Measurements from ENCODE around the gene KHSRP.
"Not testable (repeated sequence)": the region's sequence is repeated elsewhere in the genome, so short reads cannot be mapped to it uniquely, and the experiment has no call there.

KHSRP gene

DNA sequence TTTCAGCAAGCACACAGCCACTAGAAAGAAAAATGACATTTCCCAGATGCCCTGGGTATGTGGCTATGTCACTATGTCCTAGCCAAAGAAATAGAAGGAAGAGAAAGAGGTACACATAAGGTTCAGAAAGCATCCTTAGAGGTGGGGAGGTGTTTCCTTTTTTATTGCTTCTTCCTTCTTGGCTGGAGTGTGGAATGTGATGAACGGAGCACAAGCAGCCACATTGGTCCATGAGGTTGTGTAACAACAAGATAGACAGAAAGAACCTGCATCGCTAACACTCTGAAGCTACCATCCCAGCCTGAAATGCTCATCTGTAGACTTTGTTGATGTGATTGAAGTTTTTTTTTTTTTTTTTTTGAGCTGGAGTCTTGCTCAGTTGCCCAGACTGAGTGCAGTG, 28.3 kb upstream of the KHSRP start:
- intact Hi-C loops (cut with DNase I), result no loop called here
- no peak for DNase-seq

DNA sequence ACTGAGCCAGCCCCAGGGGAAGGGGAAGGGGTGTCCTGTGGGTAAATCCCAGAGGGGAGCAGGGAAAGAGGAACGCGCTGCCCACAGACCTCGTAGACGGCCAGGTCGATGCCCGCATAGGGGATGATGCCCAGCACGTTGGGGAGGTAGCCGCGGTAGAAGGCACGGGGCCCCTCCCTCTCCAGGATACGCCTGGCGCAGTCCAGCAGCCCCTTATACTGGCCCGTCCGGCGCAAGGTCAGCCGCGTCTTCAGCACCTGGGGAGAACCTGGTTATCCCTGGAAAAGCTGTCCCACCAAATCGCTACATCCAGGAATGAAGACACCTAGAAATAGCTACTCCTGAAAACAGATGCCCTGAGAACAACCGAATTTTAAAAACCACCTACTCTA, 27.6 kb upstream of the KHSRP start:
- DNase-seq, result no peak
- intact Hi-C loops (cut with DNase I), result no loop called here

GRCh38 chr19:6451583-6452222, 27.1 kb upstream of the KHSRP start:
- intact Hi-C loops (cut with DNase I), result no loop called here

DNA sequence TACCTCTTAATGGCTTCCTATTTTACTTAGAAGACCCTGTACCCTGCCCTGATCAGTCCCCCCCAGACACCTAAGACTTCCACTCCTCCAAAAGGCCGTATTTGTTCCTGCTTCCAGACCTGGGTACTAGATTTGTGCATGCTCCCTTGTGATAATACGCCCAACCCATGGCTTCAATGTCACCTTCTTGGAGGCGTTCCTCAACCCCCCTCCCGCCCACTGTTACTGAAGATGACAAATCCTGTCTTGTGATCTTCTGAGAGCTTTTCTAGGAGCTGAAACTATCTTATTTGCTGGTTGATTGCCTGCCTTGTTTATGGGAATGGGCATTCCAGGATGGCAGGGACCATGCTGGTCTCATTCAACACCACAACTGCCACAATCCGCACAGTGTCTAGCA, 25.6 kb upstream of the KHSRP start:
- intact Hi-C loops (cut with DNase I), result no loop called here
- DNase-seq, result peak in 38 of 42 donors; percentile 24 to 90 (median 64)

More at GRCh38 chr19:6451583-6452222, 27.1 kb upstream of the KHSRP start:
- DNase-seq, result no peak

- DNase-seq, result no peak
- intact Hi-C loops (cut with DNase I), result no loop called here
Observed at GRCh38 chr19:6448045-6448444, 23.4 kb upstream of the KHSRP start.

DNA sequence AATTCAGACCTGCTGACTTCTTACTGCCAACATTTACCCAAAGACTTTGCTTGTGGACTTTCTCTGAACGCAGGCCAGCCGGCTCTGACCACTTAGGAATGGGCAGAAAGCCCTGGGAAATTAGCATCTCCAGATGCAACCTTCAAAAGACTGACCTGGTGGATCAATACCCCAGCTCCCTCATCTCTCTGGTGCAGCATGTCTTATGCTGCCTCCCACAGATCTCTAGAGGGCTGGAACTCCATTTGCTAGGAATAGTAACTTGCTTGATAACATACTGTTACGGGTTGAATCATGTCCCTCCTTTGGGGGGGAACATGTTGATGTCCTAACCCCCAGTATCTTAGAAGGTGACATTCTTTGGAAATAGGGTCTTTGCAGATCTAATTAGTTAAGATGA, 21.8 kb upstream of the KHSRP start:
- intact Hi-C loops (cut with DNase I), result no loop called here
- no peak for DNase-seq

- intact Hi-C loops (cut with DNase I), result no loop called here
- DNase-seq, result no peak
Observed at GRCh38 chr19:6443986-6444385, 19.4 kb upstream of the KHSRP start.

- intact Hi-C loops (cut with DNase I), result no loop called here
- no peak for DNase-seq
Observed at GRCh38 chr19:6442087-6442688, 17.6 kb upstream of the KHSRP start.

DNA sequence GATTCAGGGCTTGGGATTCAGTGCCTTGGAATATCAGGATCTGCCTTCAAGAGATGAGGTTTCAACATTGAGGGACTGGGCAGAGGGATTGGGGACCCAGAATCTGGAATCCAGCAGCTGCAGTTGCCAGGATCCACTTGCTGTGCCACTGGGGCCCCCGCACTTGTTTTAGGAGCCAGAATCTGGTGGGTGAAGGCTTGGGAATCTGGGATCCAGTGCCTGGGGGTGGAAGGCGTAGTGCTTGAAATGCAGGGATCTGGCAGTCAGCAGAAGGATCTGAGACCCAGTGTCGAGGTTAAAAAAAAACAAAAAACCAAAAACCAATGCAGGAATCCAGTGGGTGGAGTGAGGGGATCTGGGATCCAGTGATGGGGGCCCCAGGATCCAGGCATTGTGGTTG, 16.3 kb upstream of the KHSRP start:
- DNase-seq, result peak in 8 of 42 donors; percentile 19 to 66 (median 48)
- intact Hi-C loops (cut with DNase I), result no loop called here

DNA sequence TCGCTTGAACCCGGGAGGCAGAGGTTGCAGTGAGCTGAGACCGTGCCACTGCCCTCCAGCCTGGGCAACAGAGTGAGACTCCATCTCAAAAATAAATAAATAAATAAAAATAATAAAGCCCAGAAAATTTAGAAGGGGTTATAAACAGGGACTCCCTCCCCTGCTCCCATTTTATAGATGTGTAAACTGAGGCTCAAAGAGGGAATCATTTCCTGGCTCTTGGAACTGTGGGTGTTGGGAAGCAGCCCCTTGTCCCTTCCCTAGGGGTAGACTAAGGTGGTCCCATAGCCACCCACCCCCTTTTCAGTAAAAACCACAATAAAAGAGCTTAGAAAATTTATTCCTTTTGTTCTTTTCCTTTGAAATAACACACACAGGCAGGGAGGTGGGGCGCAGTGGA, 15.1 kb upstream of the KHSRP start:
- intact Hi-C loops (cut with DNase I), result no loop called here

DNA sequence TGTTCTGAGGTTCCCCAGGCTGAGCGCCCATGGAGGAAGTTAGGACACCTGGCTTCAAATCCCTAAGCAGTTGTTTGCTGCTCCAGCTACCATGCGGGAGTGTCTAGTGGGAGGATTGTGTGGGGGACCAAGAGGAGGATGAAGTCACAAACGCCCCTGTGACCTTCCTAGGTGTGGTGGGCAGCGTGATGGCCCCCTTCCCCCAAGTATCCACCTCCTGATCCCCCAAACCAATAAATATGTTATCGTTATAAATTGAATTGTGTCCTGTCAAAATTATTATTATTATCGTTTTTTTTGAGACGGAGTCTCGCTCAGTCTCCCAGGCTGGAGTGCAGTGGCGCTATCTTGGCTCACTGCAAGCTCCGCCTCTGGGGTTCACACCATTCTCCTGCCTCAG, 9.1 kb upstream of the KHSRP start, which contains the start of gene SLC25A41:
Gene SLC25A41 (minus strand): TSS at position 101 of the 400 bp plus-strand sequence. CDS start 70 bp downstream, at position 31.
- DNase-seq, result no peak
- intact Hi-C loops (cut with DNase I), result no loop called here

More for the DNA sequence above, 15.1 kb upstream of the KHSRP start:
- DNase-seq, result no peak

DNA sequence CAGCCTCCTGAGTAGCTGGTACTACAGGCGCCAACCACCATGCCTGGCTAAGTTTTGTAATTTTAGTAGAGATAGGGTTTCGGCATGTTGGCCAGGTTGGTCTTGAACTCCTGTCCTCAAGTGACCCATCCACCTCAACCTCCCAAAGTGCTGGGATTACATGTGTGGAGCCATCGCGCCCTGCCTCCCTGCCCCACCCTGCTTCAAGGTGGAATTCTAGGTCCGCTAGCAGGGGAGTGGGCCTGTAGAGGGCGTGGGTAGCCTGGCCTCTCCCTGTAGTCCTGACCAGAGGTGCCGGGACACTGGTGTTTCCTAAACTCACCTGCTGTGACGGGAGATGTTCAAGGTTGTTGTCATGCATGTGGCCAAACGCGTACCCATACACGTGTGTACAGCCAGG, 8.6 kb upstream of the KHSRP start:
- intact Hi-C loops (cut with DNase I), result no loop called here
- no peak for DNase-seq

GRCh38 chr19:6431891-6432290, 7.3 kb upstream of the KHSRP start:
- intact Hi-C loops (cut with DNase I), result no loop called here
- DNase-seq, result no peak

- peak in 1 of 42 donors; percentile 2 for DNase-seq
- intact Hi-C loops (cut with DNase I), result no loop called here
Observed at GRCh38 chr19:6429419-6430221, 5.0 kb upstream of the KHSRP start.

- intact Hi-C loops (cut with DNase I); DNase-seq: not testable (repeated sequence)
Observed at GRCh38 chr19:6428692-6429418, 4.2 kb upstream of the KHSRP start.

- intact Hi-C loops (cut with DNase I), result no loop called here
- no peak for DNase-seq
Observed at GRCh38 chr19:6427131-6427530, 2.5 kb upstream of the KHSRP start.

DNA sequence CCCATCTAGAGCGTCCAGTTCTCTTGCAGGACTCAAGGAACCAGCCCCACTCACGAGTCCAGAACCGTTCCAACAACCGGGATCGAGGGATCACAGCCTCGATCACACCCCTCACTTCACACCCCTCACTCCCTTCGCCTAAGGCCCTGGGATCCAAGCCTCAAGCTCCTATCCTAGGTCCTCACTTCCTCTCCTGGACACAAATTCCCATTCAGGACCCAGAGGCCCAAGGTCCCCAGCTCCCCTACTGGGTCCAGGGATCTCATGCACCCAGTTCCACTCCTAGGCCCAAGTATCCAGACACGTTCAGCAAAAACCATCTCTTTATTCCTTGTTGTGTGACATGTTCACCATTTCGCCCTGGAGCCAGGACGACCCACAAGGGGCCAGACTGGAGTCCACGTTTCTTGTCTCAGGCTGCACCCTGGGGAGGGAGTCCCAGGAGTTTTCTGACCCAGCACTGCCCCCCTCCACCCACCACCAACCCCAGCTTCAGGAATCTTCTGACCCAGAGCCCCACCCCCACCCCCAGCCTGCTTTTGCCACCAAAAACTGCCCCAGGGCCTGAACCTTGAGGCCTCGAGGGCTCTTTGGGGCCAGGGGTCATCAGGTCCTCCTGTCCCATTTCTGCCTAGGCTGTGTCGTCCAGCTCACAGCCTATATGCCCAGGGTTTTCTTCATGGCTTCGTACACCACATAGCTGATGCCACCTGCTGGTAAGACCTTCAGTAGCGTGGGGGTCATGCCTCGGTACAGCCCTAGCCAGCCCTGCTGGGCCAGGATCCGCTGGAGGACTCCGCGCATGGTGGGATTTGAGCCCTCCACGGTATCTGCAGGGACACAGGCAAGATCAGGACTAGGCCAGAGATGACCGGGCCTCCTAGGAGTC, 1.4 kb upstream of the KHSRP start:
- intact Hi-C loops (cut with DNase I), result loop anchor here (2.0 kb wide), 1 partner anchor 33 kb away; the partner anchor contains the start of gene GTF2F1
- DNase-seq, result peak in 1 of 42 donors; percentile 3

- intact Hi-C loops (cut with DNase I), result loop anchor here (2.0 kb wide), 1 partner anchor 32 kb away; the partner anchor contains the start of gene GTF2F1
- peak; percentile 88 to 100 (median 100) for DNase-seq
Observed at GRCh38 chr19:6424939-6425731, 524 bp upstream of the KHSRP start.
